HepG2 (cell line): ENCODE results near the gene GABRG3. TPM values are rescaled to one million over a fixed set of nuclear protein-coding genes. Genes with fewer than 3 reads are reported as not detected.

Experiments
- ATAC-seq: fragments of 200-7000 bp; cut with Tn5 transposase; 3 replicates; pipeline ENCODE4 v1.9.1; 2020; ENCODE audit warnings: mild to moderate bottlenecking, moderate library complexity
- BruUV-seq: library from RNA; stranded (reverse); fragments of 400-500 nt; replicated peaks from 2 replicates; lab custom pipeline; 2021; lab: Mats Ljungman, UMichigan
- CTCF ChIA-PET: fragments of 300-600 bp; formaldehyde crosslinking; extraction: SDS; loops from one replicate; lab custom pipeline; 2021; ENCODE audit warnings: low total read pairs, inconsistent platforms, low intra/inter-chr PET ratio; lab: Yijun Ruan, JAX
- POLR2A ChIA-PET: fragments of 350-600 bp; sonication (Branson Sonifier 250); formaldehyde crosslinking; loops from one replicate; lab custom pipeline; 2020; ENCODE audit warnings: antibody characterized with exemption, inconsistent platforms; lab: Yijun Ruan, JAX
- DNase-seq: peaks from one replicate; pipeline ENCODE4 v3.0.0-alpha.2; 2015; ENCODE audit warnings: low spot score
- FAIRE-seq: peaks from 3 replicates; lab custom pipeline; 2011; peaks lifted over from hg19 to GRCh38; lab: Jason Lieb, UNC
- H2AFZ ChIP-seq: one replicate; pipeline ENCODE4 v1.6.1; 2011; ENCODE audit warnings: low read length, inconsistent platforms
- H3K27ac ChIP-seq: fragments of 300-600 bp; 3 replicates; pipeline ENCODE4 v1.8.0; 2011; ENCODE audit warnings: mixed run types, mild to moderate bottlenecking, mixed read lengths, low read length, inconsistent platforms; ENCODE audit not compliant: insufficient read depth; ENCODE audit errors: extremely low read length
- H3K27me3 ChIP-seq, 2 experiments: fragments of 200-600 bp in 1 of 2; 2 replicates in 1 of 2; 3 replicates in 1 of 2; pipeline versions ENCODE4 v1.6.0 to v1.8.0; 2011; ENCODE audit warnings: low read length in 2 of 2, mild to moderate bottlenecking in 2 of 2, moderate library complexity in 2 of 2, inconsistent platforms in 1 of 2; ENCODE audit not compliant: insufficient read depth in 2 of 2, control insufficient read depth in 1 of 2
- H3K36me3 ChIP-seq, 2 experiments: fragments of 200-600 bp in 1 of 2; replicated peaks in 1 of 2; 2 replicates in 1 of 2; 3 replicates in 1 of 2; pipeline versions ENCODE4 v1.5.1 to v1.8.0; 2011; ENCODE audit warnings: low read length in 2 of 2, inconsistent platforms in 1 of 2; ENCODE audit not compliant: insufficient read depth in 2 of 2, control insufficient read depth in 1 of 2
- H3K4me1 ChIP-seq: 2 replicates; pipeline ENCODE4 v1.5.1; 2012; ENCODE audit warnings: low read length, inconsistent platforms; ENCODE audit not compliant: insufficient read depth
- H3K4me2 ChIP-seq: 2 replicates; pipeline ENCODE4 v1.6.0; 2011; ENCODE audit warnings: low read depth, low read length, inconsistent platforms
- H3K4me3 ChIP-seq, 3 experiments: fragments of 200-600 bp in 1 of 3; sonication (generic), shearing (Covaris generic) in 1 of 3; replicated peaks in 1 of 3; 2 replicates each; pipeline ENCODE4 v1.5.1; 2011 to 2016; ENCODE audit warnings: low read length in 3 of 3, inconsistent platforms in 2 of 3, low read depth in 2 of 3, mild to moderate bottlenecking in 2 of 3, control low read depth in 1 of 3, mixed read lengths in 1 of 3; ENCODE audit not compliant: insufficient read depth in 1 of 3
- H3K79me2 ChIP-seq: one replicate; pipeline ENCODE4 v1.6.1; 2011; ENCODE audit warnings: low read length, inconsistent platforms; ENCODE audit not compliant: insufficient read depth
- H3K9ac ChIP-seq: 2 replicates; pipeline ENCODE4 v1.6.0; 2011; ENCODE audit warnings: mild to moderate bottlenecking, low read depth, low read length, inconsistent platforms; ENCODE audit not compliant: insufficient read depth
- H3K9me3 ChIP-seq: 2 replicates; pipeline ENCODE4 v1.5.1; 2012; ENCODE audit warnings: mild to moderate bottlenecking, low read length
- H4K20me1 ChIP-seq: 2 replicates; pipeline ENCODE4 v1.6.0; 2011; ENCODE audit warnings: inconsistent platforms, mild to moderate bottlenecking, low read length, moderate library complexity; ENCODE audit not compliant: insufficient read depth
- MAFF ChIP-seq: IDR thresholded peaks from 2 replicates; pipeline ENCODE4 v1.6.1; 2011; ENCODE audit warnings: low read depth, low read length, improper control_type of control experiment
- SCMH1 ChIP-seq: sonication (generic); formaldehyde crosslinking; IDR thresholded peaks from 2 replicates; pipeline ENCODE4 v1.9.0; 2021; ENCODE audit warnings: missing genetic modification reagents, mild to moderate bottlenecking, borderline replicate concordance
- SRSF1 ChIP-seq: fragments of 200-400 bp; formaldehyde crosslinking; optimal IDR thresholded peaks from 2 replicates; pipeline ENCODE3; 2017; ENCODE audit warnings: mild to moderate bottlenecking, low read depth, low read length, moderate library complexity
- TAF15 ChIP-seq: fragments of 200-400 bp; formaldehyde crosslinking; IDR thresholded peaks from one replicate; pipeline ENCODE4 v1.6.1; 2018; ENCODE audit warnings: mild to moderate bottlenecking, low read depth, low read length; ENCODE audit not compliant: poor library complexity, severe bottlenecking
- ZNF446 ChIP-seq: sonication (generic); formaldehyde crosslinking; IDR thresholded peaks from 2 replicates; pipeline ENCODE4 v1.5.0; 2020; ENCODE audit warnings: mild to moderate bottlenecking, missing genetic modification reagents
- ZNF644 ChIP-seq: IDR thresholded peaks from 2 replicates; pipeline ENCODE4 v1.6.1; 2016; ENCODE audit warnings: low read depth
- ZNF776 ChIP-seq: sonication (generic); formaldehyde crosslinking; IDR thresholded peaks from 2 replicates; pipeline ENCODE4 v1.4.0; 2020; ENCODE audit warnings: mild to moderate bottlenecking, missing genetic modification reagents
- ZNF788 ChIP-seq: sonication (generic); formaldehyde crosslinking; IDR thresholded peaks from 2 replicates; pipeline ENCODE4 v1.5.0; 2020; ENCODE audit warnings: mild to moderate bottlenecking, missing genetic modification reagents, borderline replicate concordance
- WGBS: methylation state at CpG from one replicate; pipeline ENCODE4 v1.1.6; 2017; ENCODE audit warnings: low lambda C conversion rate; 5-methylcytosine and 5-hydroxymethylcytosine counted together
- in situ Hi-C: cut with HindIII; loops from 2 replicates; pipeline ENCODE4 v1.10.0; 2017; ENCODE audit warnings: low pct_unique_long_range_greater_than_20kb; ENCODE audit not compliant: extremely low pct_ligation_motif_present
- intact Hi-C: fragments of 100-400 bp; cut with micrococcal nuclease; formaldehyde crosslinking; loops from one replicate; pipeline ENCODE4 v1.10.0; 2022; ENCODE audit not compliant: unreplicated experiment
- polyA plus RNA-seq, 8 experiments: library from polyadenylated mRNA; depleted of rRNA in 3 of 8; stranded (reverse) in 7 of 8; unstranded in 1 of 8; fragments of >200 nt; fragmentation: Illumina TruSeq in 4 of 8; extraction: Trizol in 4 of 8; gene quantifications; 2 replicates each; pipeline versions ENCODE4 v1.2.1 to v1.2.3, GENCODE V29; 2011 to 2016; ENCODE audit warnings: low read depth in 4 of 8, missing spikeins in 1 of 8, mixed read lengths in 1 of 8; ENCODE audit not compliant: insufficient read depth in 1 of 8
- total RNA-seq, 5 experiments: library from RNA; depleted of rRNA; stranded (reverse); fragments of >200 nt; fragmentation: Illumina TruSeq; extraction: Trizol; gene quantifications; 2 replicates each; pipeline ENCODE4 v1.2.3, GENCODE V29; 2016; ENCODE audit warnings: low read depth in 1 of 5

GABRG3 gene
- total and polyA plus RNA-seq, 2 of the 13 experiments (the other 11 are each of a cell fraction or from before 2014, with no cell fraction given), result not detected

DNA sequence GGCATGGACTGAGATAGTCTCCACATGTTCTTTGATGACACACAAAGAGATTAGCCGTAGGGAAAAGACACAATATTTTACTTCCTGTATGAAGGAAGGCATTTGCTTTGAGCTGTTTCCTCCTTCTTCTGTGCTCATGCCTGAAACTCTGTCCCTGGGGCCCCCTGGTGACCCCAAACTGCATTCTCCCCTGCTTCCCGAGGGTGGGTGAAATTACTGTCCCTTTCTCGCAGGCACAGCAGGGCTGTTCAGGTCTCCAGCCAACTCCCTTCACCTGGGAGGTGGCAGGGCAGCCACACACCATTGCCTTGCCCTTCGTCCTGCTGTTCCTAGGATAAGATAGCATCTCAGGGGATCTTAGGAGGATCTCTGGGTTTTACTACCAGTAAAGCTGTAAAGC is 79.2 kb downstream of the GABRG3 start (continued):
- TF ChIP-seq TAF15 (no peak), SCMH1 (CRISPR knock-in tag) (no peak), ZNF644 (no peak), ZNF788 (no peak), SRSF1 (no peak)

- no peak overlapping the region for H3K9ac ChIP-seq
- H3K9me3 ChIP-seq, result no peaks in the 10 kb centered on the region
- H3K36me3 ChIP-seq, result no peaks in the 10 kb centered on the region
- POLR2A ChIA-PET, result no interaction called here
- no peak overlapping the region for H3K27ac ChIP-seq
- H3K4me2 ChIP-seq, result no peak overlapping the region
- TF ChIP-seq ZNF776 (no peak), ZNF446 (CRISPR knock-in tag) (no peak), MAFF (no peak)
- ATAC-seq (no peak), FAIRE-seq (no peak), DNase-seq (no peak)
- H4K20me1 ChIP-seq, result no peaks in the 10 kb centered on the region
- H3K27me3 ChIP-seq, result no peaks in the 10 kb centered on the region; a peak in 1 of 5 replicates
- WGBS, result 38% methylated on average over 2 of the region's 10 CpGs
- no TSS peak for BruUV-seq
- CTCF ChIA-PET, result no interaction called here
- no peak overlapping the region for H2AFZ ChIP-seq
- no peaks in the 10 kb centered on the region for H3K4me1 ChIP-seq
- intact Hi-C loops, result no loop called here
- no peak overlapping the region for H3K4me3 ChIP-seq
- no peaks in the 10 kb centered on the region for H3K79me2 ChIP-seq
- in situ Hi-C loops, result no loop called here
These were observed 83.4 kb downstream of the GABRG3 start for GRCh38 chr15:27054426-27054825.
